Measurements from ENCODE around the gene SUGCT. TPM values are rescaled to one million over a fixed set of nuclear protein-coding genes. Genes with fewer than 3 reads are reported as not detected.

The SUGCT gene
- total and polyA plus RNA-seq, 2 of the 8 experiments (the other 6 are each of a cell fraction or from before 2014, with no cell fraction given), result 2.8 to 5.4 TPM

DNA sequence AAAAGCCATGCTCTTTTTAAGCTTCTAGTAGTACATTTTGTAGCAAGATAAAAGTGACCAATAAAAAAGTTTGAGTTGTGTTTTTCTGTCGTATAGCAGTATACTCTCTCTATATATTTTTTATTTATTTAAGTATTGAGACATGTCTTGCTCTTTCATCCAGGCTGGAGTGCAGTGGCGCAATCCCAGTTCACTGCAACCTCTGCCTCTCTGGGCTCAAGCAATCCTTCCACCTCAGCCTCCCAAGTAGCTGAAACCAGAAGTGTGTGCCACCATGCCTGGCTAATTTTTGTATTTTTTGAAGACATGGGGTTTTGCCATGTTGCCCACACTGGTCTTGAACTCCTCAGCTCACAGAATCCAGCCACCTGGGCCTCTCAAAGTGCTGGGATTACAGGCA lies 2.8 kb downstream of the SUGCT start:
- no peak overlapping the region for H2BK20ac ChIP-seq (ENCODE audit: low read length)
- H3K23me2 ChIP-seq (ENCODE audit: low read depth, low read length), result no peaks in the 10 kb centered on the region; the same call in 1 of the 2 replicates
- no peak overlapping the region for H2BK15ac ChIP-seq (ENCODE audit: low read length)
- no peak overlapping the region for H2AK5ac ChIP-seq (ENCODE audit: low read depth, low read length)
- FAIRE-seq (no peak), DNase-seq (ENCODE audit: low read depth in 1 of 2, low spot score in 2 of 2) (peak in 1 of 2 experiments; percentile 7)
- no peaks in the 10 kb centered on the region for H4K20me1 ChIP-seq (replicated peaks in 1 of 2; ENCODE audit: control insufficient read depth in 1 of 2, insufficient read depth in 2 of 2, low read length in 2 of 2)
- ChIA-PET CTCF (ENCODE audit: partially characterized antibody) (no interaction called here), POLR2A (ENCODE audit: partially characterized antibody) (no interaction called here)
- no peak overlapping the region for H3K18ac ChIP-seq (ENCODE audit: extremely low read depth, low read length)
- no peak overlapping the region for H3K14ac ChIP-seq (ENCODE audit: insufficient read length)
- TF ChIP-seq ASH2L (IDR thresholded peaks at IDR 0.05; ENCODE audit: low read length) (no peak), GTF2F1 (IDR thresholded peaks at IDR 0.05; ENCODE audit: borderline replicate concordance, low read depth, low read length) (no peak), CBX8 (IDR thresholded peaks at IDR 0.05; ENCODE audit: borderline replicate concordance, low read depth, low read length) (no peak), POU5F1 (IDR thresholded peaks at IDR 0.05; ENCODE audit: low read depth, low read length) (no peak), FOSL1 (IDR thresholded peaks at IDR 0.05; ENCODE audit: insufficient read depth, low read depth, low read length) (no peak), ATF2 (IDR thresholded peaks at IDR 0.05; ENCODE audit: low read length) (no peak), YY1 (IDR thresholded peaks at IDR 0.05; ENCODE audit: low read depth, low read length) (no peak), RAD21 (IDR thresholded peaks at IDR 0.05 in 1 of 2, conservative IDR thresholded peaks at IDR 0.05 in 1 of 2; ENCODE audit: low read depth in 2 of 2, low read length in 2 of 2) (no peak), TAF1 (IDR thresholded peaks at IDR 0.05; ENCODE audit: low read depth, low read length) (no peak)
- no peak overlapping the region for H3K23ac ChIP-seq (ENCODE audit: insufficient read length)
- no peak overlapping the region for H2BK120ac ChIP-seq (replicated peaks; ENCODE audit: low read depth, low read length)
- no peaks in the 10 kb centered on the region for H3K79me1 ChIP-seq (ENCODE audit: low read depth, low read length)
- H2BK5ac ChIP-seq (ENCODE audit: low read depth, low read length), result no peak overlapping the region
- no peak overlapping the region for H3K4me3 ChIP-seq (ENCODE audit: extremely low read depth in 1 of 4, insufficient read depth in 2 of 4, low read depth in 3 of 4, low read length in 4 of 4)
- no peaks in the 10 kb centered on the region for H3K9me3 ChIP-seq (ENCODE audit: insufficient read depth in 2 of 2, low read depth in 1 of 2, low read length in 1 of 2)
- H2AFZ ChIP-seq (ENCODE audit: low read length), result no peak overlapping the region
- H3K79me2 ChIP-seq (ENCODE audit: control insufficient read depth in 1 of 2, insufficient read depth in 2 of 2, low read length in 2 of 2), result peaks cover 0 to 15% of the 10 kb centered on the region in 2 experiments; a peak in 2 of 4 replicates
- H3K4me1 ChIP-seq (replicated peaks in 1 of 4; ENCODE audit: control insufficient read depth in 3 of 4, insufficient read depth in 4 of 4, low read length in 3 of 4), result peaks cover 0 to 4% (median 0%) of the 10 kb centered on the region in 4 experiments; a peak in 1 of 7 replicates
- no peak overlapping the region for H4K5ac ChIP-seq (ENCODE audit: insufficient read length, low read depth, low read length)
- no peak overlapping the region for H3K27ac ChIP-seq (ENCODE audit: low read depth, low read length)
- H3K4me2 ChIP-seq (ENCODE audit: insufficient read depth in 1 of 2, low read depth in 2 of 2, low read length in 2 of 2), result no peak overlapping the region
- no peak overlapping the region for H3K9ac ChIP-seq (replicated peaks in 1 of 4; ENCODE audit: extremely low read depth in 1 of 4, low read depth in 3 of 4, low read length in 3 of 4)
- H2BK12ac ChIP-seq (ENCODE audit: low read depth, low read length), result no peak overlapping the region
- no peak overlapping the region for H4K8ac ChIP-seq (ENCODE audit: extremely low read depth, insufficient read depth, low read length)
- H3K36me3 ChIP-seq (ENCODE audit: control insufficient read depth in 2 of 4, insufficient read depth in 4 of 4, low read length in 3 of 4), result no peaks in the 10 kb centered on the region
- no peak overlapping the region for H4K91ac ChIP-seq (replicated peaks; ENCODE audit: insufficient read length, low read length)
- 88% methylated on average over 2 of the region's 2 CpGs; no CpG with 5 or more reads in 1 of the 2 experiments for WGBS, 2 experiments (ENCODE audit: extremely low coverage in 1 of 2, insufficient coverage in 1 of 2, insufficient read length in 1 of 2, insufficient replicate concordance in 2 of 2, low coverage in 1 of 2, low lambda C conversion rate in 2 of 2, missing lambda C conversion rate in 1 of 2)
- H3K4ac ChIP-seq (replicated peaks; ENCODE audit: insufficient read length, low read depth, low read length), result no peak overlapping the region
- H3K27me3 ChIP-seq (replicated peaks in 1 of 4; ENCODE audit: control insufficient read depth in 3 of 4, extremely low read depth in 1 of 4, insufficient read depth in 3 of 4, low read length in 3 of 4), result peaks cover 0 to 15% (median 8%) of the 10 kb centered on the region in 4 experiments; a peak in 4 of 7 replicates
- no peak overlapping the region for H3K56ac ChIP-seq (replicated peaks; ENCODE audit: insufficient read length, low read depth, low read length)
